ENCODE results near the gene MIPEP. TPM values are rescaled to one million over a fixed set of nuclear protein-coding genes. Genes with fewer than 3 reads are reported as not detected.

Gene MIPEP
- total and polyA plus RNA-seq, 10 of the 15 experiments (the other 5 are each of a cell fraction or from before 2014, with no cell fraction given): 15.6 to 56.2 (median 29.8) TPM

DNA sequence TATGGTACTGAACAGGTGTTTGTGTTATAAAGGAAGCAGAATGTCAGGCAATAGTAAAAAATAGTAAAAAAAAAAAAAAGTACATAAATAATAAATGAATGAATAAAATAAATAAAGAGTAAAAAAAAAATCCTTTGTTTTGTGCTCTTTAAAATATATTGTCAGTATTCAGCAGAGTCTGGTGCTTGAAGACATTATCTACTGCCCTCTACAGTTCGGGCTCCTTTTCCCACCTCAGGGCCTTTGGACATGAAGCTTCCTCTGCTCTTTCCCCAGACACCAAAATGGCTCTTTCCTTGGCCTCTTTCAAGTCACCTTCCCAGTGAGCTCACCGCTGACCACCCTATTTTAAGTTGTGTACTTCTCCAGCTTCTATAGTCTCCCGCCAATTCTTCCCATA lies 181.5 kb downstream of the MIPEP start:
- in situ Hi-C loops (cut with MboI): no loop called here
- DNase-seq (ENCODE audit: low read depth, low spot score) (no peak), ATAC-seq (peak; percentile 66), FAIRE-seq (no peak)
- no TSS peak for BruUV-seq (replicated peaks)
- ChIA-PET SMC1A (ENCODE audit: uncharacterized antibody, unreplicated experiment) (interaction anchor here (0.7 to 2.1 kb wide), 8 partner anchors 11 to 240 kb away, joined by 3 to 8 read pairs (median 5); partner anchors contain the start of gene MIPEP), RAD21 (ENCODE audit: unreplicated experiment) (interaction anchor here (0.9 to 1.2 kb wide), 3 partner anchors 195 to 240 kb away, joined by 3 to 7 read pairs (median 4); no protein-coding TSS in a partner anchor), CTCF (interaction anchor here (0.6 to 3.0 kb wide), 17 partner anchors 10 to 241 kb away, joined by 3 to 12 read pairs (median 4); partner anchors contain the start of gene MIPEP), POLR2A (no interaction called here)
- Histone ChIP-seq H3K27me3 (replicated peaks in 1 of 2; ENCODE audit: control insufficient read depth in 2 of 2, insufficient read depth in 2 of 2, low read length in 1 of 2) (no peaks in the 10 kb centered on the region; a peak in 1 of 4 replicates), H3K36me3 (ENCODE audit: control insufficient read depth in 2 of 2, insufficient read depth in 2 of 2, low read length in 1 of 2) (no peaks in the 10 kb centered on the region), H3K9ac (ENCODE audit: control insufficient read depth, insufficient read depth, low read length) (no peak overlapping the region), H4K20me1 (ENCODE audit: control insufficient read depth, insufficient read depth) (no peaks in the 10 kb centered on the region), H3K79me2 (ENCODE audit: control insufficient read depth, insufficient read depth, low read length) (no peaks in the 10 kb centered on the region), H3K4me3 (no peak overlapping the region), H3K4me1 (ENCODE audit: control insufficient read depth, insufficient read depth, low read length) (peaks cover 12% of the 10 kb centered on the region), H3K27ac (ENCODE audit: control insufficient read depth, insufficient read depth) (no peak overlapping the region), H2AFZ (ENCODE audit: control insufficient read depth, low read depth, low read length) (no peak overlapping the region; the same call in 1 of the 2 replicates), H3K9me3 (replicated peaks; ENCODE audit: control insufficient read depth, insufficient read depth, low read length) (no peaks in the 10 kb centered on the region), H3K4me2 (ENCODE audit: control insufficient read depth, insufficient read depth) (no peak overlapping the region)
- intact Hi-C loops (cut with micrococcal nuclease; ENCODE audit: unreplicated experiment): loop anchor here (2.0 kb wide), 2 partner anchors 197 to 241 kb away; no protein-coding TSS in a partner anchor
- TF ChIP-seq SMC3 (IDR thresholded peaks at IDR 0.05; ENCODE audit: borderline replicate concordance, low read length) (peak; percentile 22; the same call in 1 of the 2 replicates), CTCF (IDR thresholded peaks at IDR 0.05 in 2 of 3, conservative IDR thresholded peaks at IDR 0.05 in 1 of 3; ENCODE audit: control insufficient read depth in 2 of 3, extremely low read depth in 1 of 3, insufficient read depth in 1 of 3, low read depth in 3 of 3, low read length in 3 of 3) (peak in 2 of 3 experiments; percentile 39 to 40; a peak in 5 of 6 replicates), BACH1 (IDR thresholded peaks at IDR 0.05; ENCODE audit: borderline replicate concordance) (no peak), RAD21 (IDR thresholded peaks at IDR 0.05; ENCODE audit: insufficient read depth, low read depth, low read length) (peak; percentile 50)
- TF ChIP-seq, protein P1, sequence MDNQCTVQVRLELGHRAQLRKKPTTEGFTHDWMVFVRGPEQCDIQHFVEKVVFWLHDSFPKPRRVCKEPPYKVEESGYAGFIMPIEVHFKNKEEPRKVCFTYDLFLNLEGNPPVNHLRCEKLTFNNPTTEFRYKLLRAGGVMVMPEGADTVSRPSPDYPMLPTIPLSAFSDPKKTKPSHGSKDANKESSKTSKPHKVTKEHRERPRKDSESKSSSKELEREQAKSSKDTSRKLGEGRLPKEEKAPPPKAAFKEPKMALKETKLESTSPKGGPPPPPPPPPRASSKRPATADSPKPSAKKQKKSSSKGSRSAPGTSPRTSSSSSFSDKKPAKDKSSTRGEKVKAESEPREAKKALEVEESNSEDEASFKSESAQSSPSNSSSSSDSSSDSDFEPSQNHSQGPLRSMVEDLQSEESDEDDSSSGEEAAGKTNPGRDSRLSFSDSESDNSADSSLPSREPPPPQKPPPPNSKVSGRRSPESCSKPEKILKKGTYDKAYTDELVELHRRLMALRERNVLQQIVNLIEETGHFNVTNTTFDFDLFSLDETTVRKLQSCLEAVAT (IDR thresholded peaks at IDR 0.05): no peak
- 68% methylated on average over 3 of the region's 3 CpGs for WGBS (ENCODE audit: insufficient coverage, insufficient replicate concordance, low lambda C conversion rate, missing lambda C conversion rate)

Data from GM12878 (cell line).